Esophagus squamous epithelium (tissue), 5 donors: ENCODE measurements around the gene PLCB1. TPM values are rescaled to one million over a fixed set of nuclear protein-coding genes. Genes with fewer than 3 reads are reported as not detected.

Experiments
- DNase-seq: peaks from one replicate; lab custom pipeline; 2025; lab: John Stamatoyannopoulos, UW
- H3K27ac ChIP-seq, 4 donors: fragments of 200-600 bp; sonication (generic); one replicate each; pipeline ENCODE4 v1.5.1; 2016 to 2019; ENCODE audit warnings: mild to moderate bottlenecking in 1 of 4
- H3K27me3 ChIP-seq, 4 donors: fragments of 200-600 bp; sonication (generic); 1 replicate in 3 of 4; 2 replicates in 1 of 4; pipeline versions ENCODE4 v1.5.1 to v1.6.0; 2017 to 2021; ENCODE audit warnings: antibody characterized with exemption in 1 of 4
- H3K36me3 ChIP-seq, 3 donors: fragments of 200-600 bp; sonication (generic); one replicate each; pipeline ENCODE4 v1.5.1; 2016 to 2019
- H3K4me1 ChIP-seq, 3 donors: fragments of 200-600 bp; sonication (generic); one replicate each; pipeline ENCODE4 v1.5.1; 2017 to 2019
- H3K4me3 ChIP-seq, 4 donors: fragments of 200-600 bp; sonication (generic); 1 replicate in 3 of 4; 2 replicates in 1 of 4; pipeline ENCODE4 v1.5.1; 2016 to 2019; ENCODE audit warnings: mild to moderate bottlenecking in 2 of 4, moderate library complexity in 1 of 4
- H3K9me3 ChIP-seq, 3 donors: fragments of 200-600 bp; sonication (generic); one replicate each; pipeline ENCODE4 v1.5.1; 2016 to 2019
- CTCF ChIP-seq, 6 experiments: fragments of 450-650 bp in 4 of 6; fragments of 200-600 bp in 2 of 6; sonication (generic) in 2 of 6; IDR thresholded peaks; one replicate each; pipeline ENCODE4 v1.5.1; 2016 to 2019; ENCODE audit warnings: antibody characterized with exemption in 6 of 6, mild to moderate bottlenecking in 4 of 6, moderate library complexity in 4 of 6
- POLR2A ChIP-seq, 4 donors: fragments of 450-650 bp; IDR thresholded peaks; one replicate each; pipeline ENCODE4 v1.6.1; 2017; ENCODE audit warnings: antibody characterized with exemption in 4 of 4, mild to moderate bottlenecking in 4 of 4, moderate library complexity in 3 of 4
- WGBS, 2 donors: methylation state at CpG; one replicate each; pipeline ENCODE4 v1.1.5; 2018; 5-methylcytosine and 5-hydroxymethylcytosine counted together
- intact Hi-C: fragments of 100-400 bp; cut with DNase I; formaldehyde crosslinking; loops from one replicate; pipeline ENCODE4 v1.15.0; 2022
- total RNA-seq, 4 donors: library from RNA; depleted of rRNA; stranded (reverse); fragments of >200 nt; gene quantifications; one replicate each; pipeline ENCODE4 v1.1.0, GENCODE V29; 2016
- donor health status: DM: yes; HTN: yes; CAD: no.

PLCB1 gene
- total RNA-seq, 4 donors from 2014 or later: 1.9 to 20.4 (median 5.0) TPM

- no peak for TF ChIP-seq POLR2A (IDR thresholded peaks at IDR 0.05)
- TF ChIP-seq CTCF (IDR thresholded peaks at IDR 0.05): no peak
- Histone ChIP-seq H3K4me1 (no peaks in the 10 kb centered on the region), H3K4me3 (no peak overlapping the region), H3K27me3 (no peaks in the 10 kb centered on the region), H3K36me3 (no peaks in the 10 kb centered on the region), H3K27ac (no peak overlapping the region), H3K9me3 (no peaks in the 10 kb centered on the region)
- DNase-seq: no peak
- intact Hi-C loops: no loop called here
- 74 to 82% methylated on average over 7 of the region's 7 CpGs for WGBS, 2 donors
Measured at GRCh38 chr20:8867038-8867740, 735.1 kb downstream of the PLCB1 start.

GRCh38 chr20:8870652-8871051 is 738.6 kb downstream of the PLCB1 start:
- H3K9me3 ChIP-seq: no peaks in the 10 kb centered on the region
- H3K4me1 ChIP-seq: no peaks in the 10 kb centered on the region
- intact Hi-C loops: no loop called here
- no peak overlapping the region for H3K27ac ChIP-seq
- H3K36me3 ChIP-seq: no peaks in the 10 kb centered on the region
- no peaks in the 10 kb centered on the region for H3K27me3 ChIP-seq
- no peak overlapping the region for H3K4me3 ChIP-seq
- no peak for TF ChIP-seq POLR2A (IDR thresholded peaks at IDR 0.05)
- no peak for TF ChIP-seq CTCF (IDR thresholded peaks at IDR 0.05)
- WGBS, 2 donors: 84 to 87% methylated on average over 1 of the region's 1 CpG
- DNase-seq: no peak

DNA sequence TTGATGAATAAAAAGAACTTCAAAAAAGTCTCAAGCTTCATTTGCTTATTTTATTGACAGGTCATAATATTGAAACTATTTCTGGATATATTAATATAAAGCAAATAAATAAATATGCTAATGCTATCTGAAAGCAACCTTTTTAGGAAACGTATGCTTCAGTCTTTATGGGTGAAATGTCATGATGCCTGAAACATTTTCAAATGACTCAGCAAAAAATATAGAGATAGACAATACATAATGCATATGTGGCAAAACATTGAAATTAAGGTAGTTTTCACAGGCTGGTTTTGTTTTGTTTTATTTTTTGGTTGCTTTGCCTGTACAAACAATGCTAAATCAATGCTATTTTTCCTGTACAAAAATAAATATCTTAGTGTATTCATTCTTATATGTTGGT is 742.4 kb downstream of the PLCB1 start:
- Histone ChIP-seq H3K4me1 (no peaks in the 10 kb centered on the region), H3K36me3 (no peaks in the 10 kb centered on the region), H3K27ac (no peak overlapping the region), H3K27me3 (no peaks in the 10 kb centered on the region), H3K4me3 (no peak overlapping the region), H3K9me3 (no peaks in the 10 kb centered on the region)
- TF ChIP-seq POLR2A (IDR thresholded peaks at IDR 0.05): no peak
- no peak for TF ChIP-seq CTCF (IDR thresholded peaks at IDR 0.05)
- intact Hi-C loops: no loop called here
- 66 to 69% methylated on average over 1 of the region's 1 CpG for WGBS, 2 donors
- no peak for DNase-seq

- Histone ChIP-seq H3K9me3 (no peaks in the 10 kb centered on the region), H3K27ac (no peak overlapping the region), H3K27me3 (no peaks in the 10 kb centered on the region), H3K4me3 (no peak overlapping the region), H3K36me3 (no peaks in the 10 kb centered on the region), H3K4me1 (no peaks in the 10 kb centered on the region)
- DNase-seq: no peak
- TF ChIP-seq POLR2A (IDR thresholded peaks at IDR 0.05) (no peak), CTCF (IDR thresholded peaks at IDR 0.05) (no peak)
- intact Hi-C loops: no loop called here
Measured at GRCh38 chr20:8875586-8875985, 743.5 kb downstream of the PLCB1 start.

GRCh38 chr20:8876366-8876765 is 744.3 kb downstream of the PLCB1 start:
- DNase-seq: no peak
- H3K4me1 ChIP-seq: no peaks in the 10 kb centered on the region
- no peak overlapping the region for H3K27ac ChIP-seq
- intact Hi-C loops: no loop called here
- no peaks in the 10 kb centered on the region for H3K9me3 ChIP-seq
- H3K36me3 ChIP-seq: no peaks in the 10 kb centered on the region
- H3K4me3 ChIP-seq: no peak overlapping the region
- no peak for TF ChIP-seq POLR2A (IDR thresholded peaks at IDR 0.05)
- no peak for TF ChIP-seq CTCF (IDR thresholded peaks at IDR 0.05)
- no peaks in the 10 kb centered on the region for H3K27me3 ChIP-seq
